GM19397 (cell line): ENCODE measurements around the gene OPRD1.

ENCODE experiments used
- ATAC-seq: cut with Tn5 transposase; IDR thresholded peaks from one replicate; pipeline ENCODE4 v1.9.1; 2021; ENCODE audit warnings: mild to moderate bottlenecking, moderate library complexity; ENCODE audit not compliant: unreplicated experiment

Gene OPRD1

DNA sequence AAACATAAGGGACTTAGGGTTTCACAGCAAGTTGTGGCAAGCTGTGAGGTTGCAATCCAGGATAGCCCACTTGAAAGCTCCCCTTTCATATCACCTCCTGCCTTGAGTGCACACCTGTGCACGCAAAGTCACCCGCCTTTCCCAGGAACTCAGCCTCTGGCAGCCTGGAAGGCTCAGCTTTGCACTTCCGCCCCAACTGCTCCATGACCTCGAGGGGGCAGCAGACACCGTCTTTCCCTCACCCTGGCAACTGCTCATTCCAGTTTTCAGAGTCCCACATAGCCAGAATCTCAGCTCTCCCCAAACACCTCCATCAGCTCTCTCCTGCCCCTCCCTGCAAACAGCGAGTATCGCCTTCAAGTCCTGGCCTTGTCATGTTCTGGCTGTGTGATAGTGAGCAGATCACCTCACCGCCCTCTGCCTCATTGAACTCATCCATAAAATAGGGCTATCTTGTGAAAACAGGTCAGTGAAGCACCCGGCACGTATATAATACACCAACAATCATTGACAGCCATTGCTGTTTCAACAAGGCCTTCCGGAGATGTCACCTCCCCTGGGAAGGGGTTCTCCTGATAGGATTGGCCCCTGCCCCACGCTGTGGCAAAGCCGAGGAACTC lies 70.1 kb downstream of the OPRD1 start:
- ATAC-seq, result no peak

DNA sequence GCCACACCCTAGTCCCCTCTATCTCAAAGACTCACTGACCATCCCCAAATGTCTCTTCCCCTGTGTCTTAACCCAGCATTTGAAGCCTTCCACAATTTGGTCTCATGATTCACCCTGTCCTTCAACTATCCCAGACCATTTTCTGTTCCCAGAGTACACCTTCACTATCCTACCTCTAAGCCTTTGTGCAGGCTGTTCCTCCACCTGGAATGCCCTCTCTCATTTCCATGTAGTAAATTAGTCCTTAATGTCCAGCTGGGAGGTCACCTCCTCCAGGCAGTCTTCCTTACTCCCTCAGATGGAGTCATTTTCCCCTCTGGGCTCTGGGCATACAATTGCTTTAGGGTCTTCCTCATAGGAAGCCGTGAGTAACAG lies 71.3 kb downstream of the OPRD1 start:
- no peak for ATAC-seq

DNA sequence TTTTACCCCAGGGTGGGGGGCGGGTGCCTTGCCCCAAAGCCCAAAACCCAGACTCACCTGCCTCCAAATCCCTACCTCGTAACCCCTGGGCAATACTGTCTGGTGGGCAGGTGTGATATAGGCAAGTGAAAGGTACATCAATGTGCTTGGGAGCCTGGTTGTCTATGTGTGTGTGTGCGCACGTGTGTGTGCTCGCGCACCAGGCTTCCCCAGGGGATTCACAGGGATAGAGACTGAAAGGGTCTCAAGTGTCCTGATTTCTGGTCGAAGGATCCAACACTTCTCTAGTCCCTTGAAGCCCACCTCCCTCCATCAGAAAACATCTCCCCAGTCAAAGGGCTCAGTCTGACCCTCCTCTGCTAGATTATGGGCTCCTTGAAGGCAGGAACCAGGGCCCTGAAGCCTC lies 73.5 kb downstream of the OPRD1 start:
- no peak for ATAC-seq

DNA sequence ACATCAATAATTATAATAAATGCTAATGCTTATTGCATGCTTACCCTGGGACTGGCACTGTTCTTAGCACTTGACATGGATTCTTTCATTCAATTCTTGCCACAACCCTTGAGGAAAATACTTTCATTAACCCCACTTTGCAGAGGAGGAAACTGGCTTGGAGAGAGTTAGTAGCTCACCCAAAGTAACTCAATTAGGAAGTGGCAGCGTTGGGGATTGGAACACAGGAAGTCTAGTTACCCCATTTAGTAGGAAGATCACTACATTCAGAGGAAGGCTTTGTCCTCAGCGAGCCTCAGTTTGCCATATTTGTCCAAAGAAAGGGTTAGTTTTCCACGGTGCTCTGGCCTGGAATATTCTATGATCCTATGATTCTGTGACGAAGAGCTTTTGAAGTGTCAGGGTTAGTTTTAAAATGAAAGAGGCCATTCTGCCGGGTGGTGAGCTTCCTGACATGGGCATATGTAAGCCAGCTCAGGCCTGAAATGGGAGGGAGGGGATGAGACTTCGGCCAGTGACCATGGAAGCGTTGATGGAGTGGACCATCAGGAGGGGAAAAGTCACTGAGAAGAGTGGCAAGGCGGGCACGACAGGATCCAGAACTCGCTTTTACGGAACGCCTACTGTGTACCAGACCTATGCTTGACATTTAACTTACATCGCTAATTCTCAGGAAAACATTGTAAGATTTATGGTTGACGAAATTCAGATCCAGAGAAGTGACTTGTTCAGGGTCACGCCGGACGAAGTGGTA lies 74.2 kb downstream of the OPRD1 start:
- ATAC-seq, result no peak

DNA sequence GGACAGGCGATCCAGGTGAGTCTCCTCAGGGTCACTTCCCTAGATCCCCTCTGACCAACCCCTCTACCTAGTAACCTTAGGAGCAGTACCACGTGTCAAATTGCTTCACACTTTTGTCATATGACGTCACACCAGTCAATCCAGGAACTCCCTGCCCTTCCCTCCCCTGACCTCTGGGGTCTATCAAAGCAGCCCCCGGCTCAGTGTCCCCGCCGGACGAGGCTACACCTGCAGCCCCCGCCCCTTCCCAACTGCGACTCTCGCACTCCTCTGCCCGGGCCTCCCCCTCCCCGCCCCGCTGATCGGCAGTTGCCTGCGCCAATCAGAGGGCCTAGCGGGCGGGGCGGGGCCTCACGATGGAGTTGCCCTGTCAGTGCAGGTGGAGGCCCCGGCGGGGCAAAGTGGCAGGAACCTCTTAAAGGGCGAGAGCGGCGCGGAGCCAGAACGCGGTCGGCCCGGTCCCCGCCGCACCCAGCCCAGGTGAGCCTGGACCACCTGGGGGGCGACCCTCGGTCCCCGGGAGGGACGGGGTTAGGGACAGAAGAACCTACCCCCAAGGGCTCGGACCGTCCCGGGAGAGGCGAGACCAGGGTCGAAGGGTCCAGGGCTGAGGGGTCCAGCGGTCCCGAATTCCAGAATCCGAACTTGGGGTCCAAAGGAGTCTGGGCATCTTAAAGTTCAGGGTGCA lies 74.9 kb downstream of the OPRD1 start:
- ATAC-seq, result peak; percentile 70

DNA sequence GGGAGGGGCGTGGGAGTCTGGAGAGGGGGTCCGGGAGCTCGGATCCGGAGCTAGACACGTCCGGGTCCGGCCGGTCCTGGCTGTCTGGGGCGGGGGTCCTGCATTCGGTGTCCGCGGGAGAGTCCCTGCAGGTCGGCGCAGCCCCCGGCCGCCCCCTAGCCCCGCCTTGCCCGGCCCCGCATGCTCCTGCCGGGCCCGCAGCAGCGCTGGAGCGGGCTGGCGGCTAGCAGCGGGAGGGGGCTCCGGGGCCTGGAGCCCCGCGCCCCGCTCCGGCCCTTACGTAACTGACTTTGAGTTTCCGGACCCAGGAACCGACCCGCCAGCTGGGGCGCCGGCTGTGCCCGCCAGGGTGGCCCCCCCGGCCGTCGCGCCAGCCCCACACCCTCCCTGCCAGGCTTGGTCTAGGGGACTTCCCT lies 75.5 kb downstream of the OPRD1 start:
- ATAC-seq, result peak; percentile 6

DNA sequence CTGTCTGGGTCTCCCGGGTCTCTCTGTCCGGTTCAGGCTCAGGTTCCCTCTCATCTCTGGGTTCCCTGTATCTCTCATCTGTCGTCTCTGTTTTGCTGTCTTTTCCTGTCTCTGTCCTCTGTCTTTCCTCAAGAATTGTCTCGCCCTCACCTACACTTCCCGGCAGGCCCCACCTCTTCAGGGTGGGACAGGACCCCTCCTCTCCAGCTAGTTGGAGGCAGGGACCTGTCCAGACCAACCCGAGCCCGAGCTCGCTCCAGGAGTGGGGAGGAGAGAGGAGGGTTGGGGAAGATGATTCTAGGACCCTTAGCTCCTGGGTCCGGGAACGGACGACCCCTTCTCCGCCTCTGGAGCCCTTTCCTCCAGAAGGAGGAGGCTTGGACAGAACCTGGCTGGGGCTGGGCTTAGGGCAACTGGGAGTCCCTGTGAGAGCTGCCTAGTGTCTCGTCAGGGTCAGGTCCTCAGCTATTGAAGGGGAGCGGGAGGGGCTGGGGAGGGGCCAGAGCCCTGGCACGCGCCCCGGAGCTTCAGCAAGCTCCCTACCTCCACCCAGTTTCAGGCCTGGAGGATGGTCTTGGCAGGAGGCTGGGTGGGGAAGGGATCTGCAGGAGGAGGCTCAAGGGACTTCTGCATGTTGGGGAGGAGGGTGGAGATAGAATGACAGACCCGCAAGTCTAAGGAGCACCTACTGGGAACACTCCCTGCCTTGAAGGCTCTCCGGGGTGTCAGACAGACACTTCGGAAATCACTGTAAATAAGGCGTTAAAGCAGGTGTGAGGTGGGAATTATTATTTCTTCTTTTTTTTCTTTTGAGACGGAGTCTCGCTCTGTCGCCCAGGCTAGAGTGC lies 76.1 kb downstream of the OPRD1 start:
- ATAC-seq, result no peak

DNA sequence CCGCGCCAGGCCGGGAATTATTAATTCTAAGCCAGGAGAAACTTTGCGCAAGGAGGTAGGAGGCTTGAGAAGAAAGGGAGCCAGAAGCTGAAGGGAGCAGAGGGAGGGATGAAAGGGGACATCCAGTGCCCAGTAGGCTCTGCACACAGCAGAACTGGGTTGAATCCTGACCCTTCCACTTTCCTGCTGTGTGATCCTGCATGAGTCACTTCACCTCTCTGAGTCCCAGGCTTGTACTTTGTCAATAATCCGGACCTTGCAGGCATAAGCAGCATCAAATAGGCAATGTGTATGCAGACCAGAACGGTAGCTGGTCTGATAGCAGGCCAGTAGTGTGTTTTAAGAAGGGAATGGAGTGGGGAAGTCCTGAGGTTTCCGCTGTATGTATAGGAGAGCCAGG lies 76.9 kb downstream of the OPRD1 start:
- no peak for ATAC-seq

DNA sequence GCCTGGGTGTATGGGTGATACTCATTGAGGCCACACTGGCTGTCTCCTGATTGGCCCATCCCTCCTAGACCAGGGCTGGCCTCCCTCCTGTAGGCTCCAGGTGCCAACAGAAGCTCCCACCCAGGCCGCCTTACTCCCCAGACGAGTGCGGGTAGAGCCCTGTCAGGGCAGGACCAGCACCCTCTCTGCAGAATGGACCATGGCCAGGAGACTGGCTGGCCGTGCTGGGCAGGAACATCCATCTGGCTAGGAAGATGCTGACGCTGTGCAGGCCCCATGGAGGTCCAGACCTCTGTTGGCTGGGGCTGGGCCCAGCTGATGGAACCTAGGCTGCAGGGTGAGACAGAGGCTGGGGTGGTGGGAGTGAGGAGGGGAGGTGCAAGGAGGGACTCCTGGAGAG lies 77.4 kb downstream of the OPRD1 start:
- ATAC-seq, result no peak

DNA sequence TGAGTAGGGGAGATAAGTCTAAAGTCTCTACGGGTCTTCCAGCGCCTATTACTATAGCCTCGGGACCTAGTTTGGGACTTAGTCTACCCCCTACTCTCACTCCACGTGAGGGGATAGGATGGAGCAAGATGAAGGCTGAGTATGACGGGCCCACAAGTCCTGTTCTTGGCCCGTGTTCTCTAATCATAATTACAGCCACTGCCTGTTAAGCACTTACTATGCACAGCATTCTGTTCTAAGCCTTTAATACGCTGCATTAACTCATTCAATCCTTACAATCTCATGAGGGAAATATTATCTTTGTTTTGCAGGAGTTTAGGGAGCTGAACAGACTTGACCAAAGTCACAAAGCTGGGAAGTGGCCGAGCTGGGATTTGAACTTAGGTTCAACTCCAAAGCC lies 78.5 kb downstream of the OPRD1 start:
- ATAC-seq, result no peak

DNA sequence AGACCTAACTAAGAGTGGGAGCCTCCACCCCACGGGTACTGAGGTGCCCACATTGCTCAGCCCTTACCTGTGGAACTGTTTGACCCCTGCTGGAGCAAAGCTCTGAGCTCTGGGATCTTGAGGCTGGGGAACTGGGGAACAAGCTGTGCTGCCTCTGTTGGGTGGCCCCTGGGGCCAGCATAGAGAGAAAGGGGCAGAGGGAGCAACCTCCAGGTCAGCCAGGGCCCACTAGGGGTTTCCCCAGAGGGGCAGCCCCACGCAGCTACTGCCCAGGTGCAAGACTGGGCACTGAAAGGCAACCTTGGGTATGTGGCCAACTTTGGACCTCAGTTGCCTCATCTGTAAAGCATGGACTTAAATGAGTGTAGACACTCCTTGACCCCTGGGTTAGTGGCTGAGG lies 78.9 kb downstream of the OPRD1 start:
- ATAC-seq, result no peak

DNA sequence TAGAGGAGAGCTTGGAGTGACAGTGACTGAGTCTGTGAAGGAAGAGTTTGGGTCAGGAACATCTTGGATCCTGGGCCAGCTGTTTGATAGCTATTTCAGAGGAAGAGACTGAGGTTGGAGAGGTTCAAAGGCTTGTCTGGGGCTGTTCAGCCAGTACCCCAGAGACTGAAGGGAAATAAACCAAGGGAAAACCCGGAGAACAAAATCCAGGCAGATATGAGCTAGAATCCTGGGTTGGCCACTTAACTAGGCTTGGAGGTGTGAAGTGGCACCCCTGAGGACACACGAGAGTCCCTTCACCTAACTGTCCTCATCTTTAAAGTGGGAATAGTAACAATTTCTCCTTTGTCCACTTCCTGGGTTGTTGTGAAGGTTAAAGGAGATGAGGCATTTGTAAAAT lies 79.3 kb downstream of the OPRD1 start:
- no peak for ATAC-seq

DNA sequence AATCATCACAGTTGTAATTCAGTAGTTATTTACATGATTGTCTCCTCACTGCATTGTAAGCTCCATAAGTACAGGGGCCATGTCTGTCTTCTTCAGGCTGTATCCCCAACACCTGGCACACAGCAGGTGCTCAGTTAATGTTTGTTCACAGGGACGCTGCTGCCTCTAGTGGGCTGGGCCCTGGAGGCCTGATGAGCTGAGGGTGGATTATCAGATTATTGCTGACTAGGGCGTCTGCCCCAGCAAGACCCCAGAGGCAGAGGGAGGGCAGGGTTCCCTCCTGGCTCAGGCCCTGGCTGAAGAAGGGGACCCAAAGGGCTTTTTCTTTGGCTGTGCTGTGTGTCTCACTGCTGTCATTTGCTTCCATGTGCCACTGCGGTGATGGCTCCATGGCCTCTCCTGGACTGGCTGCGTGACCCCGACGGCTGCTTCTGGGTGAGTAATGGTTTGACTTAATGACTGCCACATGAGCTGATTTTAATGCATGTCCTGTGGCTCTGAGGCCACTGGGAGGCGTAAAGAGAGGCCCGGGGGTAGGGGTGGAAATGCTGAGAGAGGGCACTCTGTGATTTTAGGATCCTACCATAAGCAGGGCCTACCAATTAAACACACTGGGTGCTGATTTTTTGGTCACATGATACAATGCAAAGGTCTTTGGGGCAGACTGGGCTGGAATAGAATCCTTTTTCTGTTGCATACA lies 81.6 kb downstream of the OPRD1 start:
- ATAC-seq, result no peak

DNA sequence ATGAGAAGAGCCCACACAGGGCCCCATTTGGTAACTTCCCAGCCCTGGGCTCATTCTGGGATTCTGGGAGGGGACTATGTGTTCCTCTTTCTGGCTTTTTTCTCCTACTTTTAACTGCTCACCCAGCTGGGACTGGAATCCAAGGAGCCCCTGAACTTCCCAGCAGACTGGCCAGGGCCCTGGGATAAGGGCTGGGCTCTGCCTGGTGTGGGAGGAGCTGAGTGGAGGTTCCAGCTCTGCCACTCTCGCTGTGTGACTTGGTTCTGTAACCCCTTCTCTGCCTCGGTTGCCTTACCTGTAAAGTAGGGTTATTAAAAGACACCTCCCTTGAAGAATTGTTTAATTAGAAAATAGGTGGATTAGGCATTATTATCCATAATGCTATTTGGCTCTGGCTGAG lies 82.8 kb downstream of the OPRD1 start:
- no peak for ATAC-seq

DNA sequence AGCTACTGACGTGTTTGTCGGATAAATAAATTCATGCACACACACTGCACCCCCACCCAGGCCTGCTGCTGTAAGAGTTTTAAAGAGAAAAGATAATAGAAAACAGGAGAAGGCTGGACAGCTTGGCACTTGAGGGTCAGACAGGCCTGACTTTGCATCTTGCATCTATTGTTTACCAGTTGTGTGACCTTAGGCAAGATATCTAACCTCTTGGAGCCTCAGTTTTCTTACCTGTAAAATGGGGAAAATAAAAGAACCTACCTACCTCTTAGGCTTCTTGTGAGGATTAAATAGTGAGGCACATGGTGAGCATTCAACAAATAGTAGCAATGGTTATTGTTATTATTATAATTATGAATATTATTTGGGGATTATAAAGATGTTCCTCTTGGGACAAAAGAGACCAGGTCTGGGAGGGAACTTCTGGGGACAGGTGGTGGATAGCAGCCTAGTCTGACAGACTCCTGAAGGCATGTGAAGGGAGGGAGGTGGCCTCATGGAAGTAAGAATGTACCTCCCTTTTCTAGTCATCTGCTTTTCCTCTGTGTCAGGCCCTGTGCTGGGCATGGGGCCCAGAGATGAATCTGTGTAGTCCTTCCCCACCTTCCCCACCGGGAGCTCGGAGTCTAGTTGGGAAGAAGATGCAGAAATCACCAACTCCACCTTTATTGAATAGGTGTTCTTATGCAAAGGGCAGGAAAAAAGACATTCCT lies 84.1 kb downstream of the OPRD1 start:
- ATAC-seq, result no peak

DNA sequence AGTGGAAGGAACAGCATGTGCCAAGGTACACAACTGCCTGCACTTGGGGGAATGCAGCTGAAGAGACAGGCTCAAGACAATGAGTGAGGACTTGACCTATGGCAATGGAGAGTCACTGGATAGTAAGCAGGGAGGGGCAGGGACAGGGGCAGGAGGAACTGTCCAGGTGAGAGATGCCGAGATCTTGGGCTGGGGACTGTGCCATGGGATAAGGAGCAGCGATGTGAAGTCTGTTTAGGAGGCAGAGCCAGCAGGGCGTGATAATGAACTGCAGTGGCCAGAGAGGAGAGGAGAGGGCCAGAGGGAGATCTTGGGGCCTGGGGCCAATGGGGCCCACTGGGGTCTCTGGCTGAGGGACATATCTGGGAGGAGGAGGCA lies 84.6 kb downstream of the OPRD1 start:
- no peak for ATAC-seq

DNA sequence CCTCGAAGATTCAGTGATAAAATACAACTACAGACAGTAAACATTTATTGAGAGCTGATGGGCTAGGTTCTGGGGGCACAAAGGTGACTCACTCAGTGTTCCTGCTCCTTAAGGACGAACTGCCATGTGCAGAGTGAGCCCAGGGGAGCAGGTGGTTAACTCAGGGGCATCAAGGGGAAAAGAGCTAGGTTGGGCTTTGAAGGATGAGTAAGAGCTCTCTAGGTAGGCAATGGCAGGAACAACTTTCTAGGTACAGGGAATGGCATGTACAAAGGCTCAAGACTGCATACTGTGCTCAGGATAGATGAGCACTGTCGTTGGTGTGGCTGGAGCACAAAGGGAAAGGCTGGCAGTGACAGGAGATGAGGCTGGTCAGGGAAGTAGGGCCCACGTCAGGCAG lies 85.8 kb downstream of the OPRD1 start:
- ATAC-seq, result no peak

DNA sequence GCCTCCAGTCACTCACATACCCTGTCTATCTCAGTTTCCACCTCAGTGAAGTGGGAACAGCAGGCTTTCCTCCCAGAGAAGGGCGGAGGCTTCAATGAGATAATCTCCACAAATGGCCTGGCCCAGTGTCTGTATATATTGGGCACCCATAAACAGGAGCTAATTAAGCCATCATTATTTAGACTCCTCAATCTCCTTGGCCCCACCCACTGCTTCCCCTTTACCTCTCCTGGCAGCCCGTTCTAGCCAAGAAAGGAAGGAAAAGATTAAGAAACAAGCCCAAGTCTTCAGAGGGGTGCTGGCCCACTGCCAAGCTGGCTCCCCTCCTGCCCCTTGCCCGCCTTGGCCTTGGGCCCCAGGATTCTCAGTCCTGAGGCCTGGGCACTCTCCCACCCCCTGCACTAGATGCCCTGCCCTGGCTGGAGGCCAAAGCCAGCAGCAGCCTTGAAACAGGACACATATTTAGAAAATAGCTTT lies 86.5 kb downstream of the OPRD1 start:
- no peak for ATAC-seq

DNA sequence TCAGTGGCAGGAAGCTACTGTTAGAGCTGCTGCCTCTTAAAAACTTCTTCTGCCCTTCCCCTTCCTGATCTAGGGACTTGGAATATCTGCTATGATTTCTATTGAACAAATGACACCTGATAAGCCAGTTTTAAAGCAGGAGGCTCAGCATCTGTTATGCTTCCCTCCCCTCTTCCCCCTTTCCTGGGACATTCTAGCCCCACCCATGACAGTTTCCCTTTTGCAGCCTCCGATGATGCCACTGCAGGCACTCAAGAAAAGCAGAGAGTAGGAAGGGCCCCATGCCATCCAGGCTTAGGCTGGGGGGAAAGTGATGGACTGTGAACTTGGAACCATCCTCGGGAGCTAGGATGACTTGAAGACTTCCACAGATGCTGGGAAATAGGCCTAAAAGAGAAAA lies 87.3 kb downstream of the OPRD1 start:
- no peak for ATAC-seq

DNA sequence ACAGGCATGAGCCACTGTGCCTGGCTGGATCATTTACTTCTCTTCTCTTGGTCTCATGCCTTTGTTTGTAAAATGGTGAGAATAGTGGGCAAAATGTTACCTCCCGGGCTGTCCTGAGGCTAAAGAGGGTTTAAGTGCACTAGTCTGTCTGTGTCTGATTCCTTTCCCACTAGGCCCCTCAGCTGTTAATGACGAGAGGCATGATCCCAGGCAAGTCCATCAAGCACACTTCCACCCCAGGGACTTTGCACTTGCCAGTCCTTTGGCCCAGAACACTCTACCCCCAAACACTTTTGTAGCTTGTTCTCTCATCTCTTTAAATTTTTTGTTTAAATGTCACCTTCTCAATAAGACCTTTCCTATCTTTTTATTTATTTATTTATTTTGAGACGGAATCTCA lies 88.6 kb downstream of the OPRD1 start:
- ATAC-seq, result no peak
